ENCODE measurements around the gene ZFYVE9.

DNA sequence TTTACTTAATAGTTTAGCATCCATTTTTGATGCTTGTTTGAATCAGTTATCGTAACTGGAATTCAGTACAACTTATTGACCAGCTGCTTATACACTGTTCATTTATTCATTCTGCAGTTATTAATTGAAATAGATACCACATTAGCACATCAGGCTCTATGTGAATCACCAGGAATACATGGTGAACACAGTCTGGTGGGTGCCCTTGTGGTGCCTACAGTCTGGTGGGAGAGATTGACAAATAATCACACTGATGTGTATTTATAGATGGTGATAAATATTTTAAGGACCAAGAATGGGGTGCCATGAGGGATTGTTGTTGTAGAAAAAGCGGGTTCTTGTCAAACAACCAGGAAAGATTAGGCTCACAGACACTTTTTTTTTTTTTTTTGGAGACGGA, 87.6 kb downstream of the ZFYVE9 start:
- TF ChIP-seq, protein P1, sequence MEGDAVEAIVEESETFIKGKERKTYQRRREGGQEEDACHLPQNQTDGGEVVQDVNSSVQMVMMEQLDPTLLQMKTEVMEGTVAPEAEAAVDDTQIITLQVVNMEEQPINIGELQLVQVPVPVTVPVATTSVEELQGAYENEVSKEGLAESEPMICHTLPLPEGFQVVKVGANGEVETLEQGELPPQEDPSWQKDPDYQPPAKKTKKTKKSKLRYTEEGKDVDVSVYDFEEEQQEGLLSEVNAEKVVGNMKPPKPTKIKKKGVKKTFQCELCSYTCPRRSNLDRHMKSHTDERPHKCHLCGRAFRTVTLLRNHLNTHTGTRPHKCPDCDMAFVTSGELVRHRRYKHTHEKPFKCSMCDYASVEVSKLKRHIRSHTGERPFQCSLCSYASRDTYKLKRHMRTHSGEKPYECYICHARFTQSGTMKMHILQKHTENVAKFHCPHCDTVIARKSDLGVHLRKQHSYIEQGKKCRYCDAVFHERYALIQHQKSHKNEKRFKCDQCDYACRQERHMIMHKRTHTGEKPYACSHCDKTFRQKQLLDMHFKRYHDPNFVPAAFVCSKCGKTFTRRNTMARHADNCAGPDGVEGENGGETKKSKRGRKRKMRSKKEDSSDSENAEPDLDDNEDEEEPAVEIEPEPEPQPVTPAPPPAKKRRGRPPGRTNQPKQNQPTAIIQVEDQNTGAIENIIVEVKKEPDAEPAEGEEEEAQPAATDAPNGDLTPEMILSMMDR (IDR thresholded peaks at IDR 0.05 in 2 of 3, conservative IDR thresholded peaks at IDR 0.05 in 1 of 3; ENCODE audit: control insufficient read depth in 2 of 3, extremely low read depth in 1 of 3, insufficient read depth in 1 of 3, low read depth in 3 of 3, low read length in 3 of 3) = no peak
- TF ChIP-seq EZH2 (IDR thresholded peaks at IDR 0.05; ENCODE audit: borderline replicate concordance, control insufficient read depth, low read depth, low read length) (no peak), CHD1 (IDR thresholded peaks at IDR 0.05; ENCODE audit: low read depth, low read length) (no peak)

All from GM12878 (cell line).